GM19467 (cell line): ENCODE measurements around the gene KCNK4.

ENCODE experiments used
- ATAC-seq: cut with Tn5 transposase; IDR thresholded peaks from one replicate; pipeline ENCODE4 v1.9.1; 2021; ENCODE audit warnings: mild to moderate bottlenecking, moderate library complexity; ENCODE audit not compliant: unreplicated experiment

KCNK4 gene

GRCh38 chr11:64291262-64291751 lies at the start of gene KCNK4:
Gene KCNK4, plus strand, starts transcription at chr11:64291302. Its CDS starts 1,717 bp downstream, at chr11:64293019.
- ATAC-seq: no peak

GRCh38 chr11:64241491-64242374 lies 49.4 kb upstream of the KCNK4 start:
- peak; percentile 56 for ATAC-seq

GRCh38 chr11:64243236-64243854 lies 47.8 kb upstream of the KCNK4 start:
- ATAC-seq: no peak

GRCh38 chr11:64244107-64244506 lies 47.0 kb upstream of the KCNK4 start:
- ATAC-seq: no peak

- ATAC-seq: no peak
Observed at GRCh38 chr11:64244966-64245365, 46.1 kb upstream of the KCNK4 start.

- no peak for ATAC-seq
Observed at GRCh38 chr11:64245401-64245796, 45.7 kb upstream of the KCNK4 start.

- no peak for ATAC-seq
Observed at GRCh38 chr11:64245797-64246620, 45.1 kb upstream of the KCNK4 start.

- ATAC-seq: peak; percentile 9
Observed at GRCh38 chr11:64246621-64246870, 44.6 kb upstream of the KCNK4 start.

- ATAC-seq: peak; percentile 28
Observed at GRCh38 chr11:64246871-64247728, 44.0 kb upstream of the KCNK4 start, which contains the start of gene PPP1R14B. Gene PPP1R14B, minus strand, starts transcription at chr11:64246943. Its CDS starts 270 bp downstream, at chr11:64246673.

GRCh38 chr11:64247729-64248531 lies 43.2 kb upstream of the KCNK4 start:
- no peak for ATAC-seq

- no peak for ATAC-seq
Observed at GRCh38 chr11:64248578-64248977, 42.5 kb upstream of the KCNK4 start.

- no peak for ATAC-seq
Observed at GRCh38 chr11:64249038-64249437, 42.1 kb upstream of the KCNK4 start.

- no peak for ATAC-seq
Observed at GRCh38 chr11:64249563-64250414, 41.3 kb upstream of the KCNK4 start.

- no peak for ATAC-seq
Observed at GRCh38 chr11:64250415-64251015, 40.6 kb upstream of the KCNK4 start.

- no peak for ATAC-seq
Observed at GRCh38 chr11:64251016-64251752, 39.9 kb upstream of the KCNK4 start, which contains the start of gene PLCB3. Gene PLCB3, plus strand, starts transcription at chr11:64251530. Its CDS starts 120 bp downstream, at chr11:64251650.

GRCh38 chr11:64251753-64252002 lies 39.4 kb upstream of the KCNK4 start:
- no peak for ATAC-seq

- ATAC-seq: no peak
Observed at GRCh38 chr11:64252003-64252872, 38.9 kb upstream of the KCNK4 start.
